Upper lobe of left lung (tissue), 6 donors: ENCODE results near the gene CAMK1D. TPM values are rescaled to one million over a fixed set of nuclear protein-coding genes. Genes with fewer than 3 reads are reported as not detected.

Source experiments
- ATAC-seq, 2 donors: fragments of 200-7000 bp; cut with Tn5 transposase; one replicate each; pipeline ENCODE4 v1.9.1; 2022; ENCODE audit warnings: mild to moderate bottlenecking in 2 of 2, moderate library complexity in 2 of 2; ENCODE audit not compliant: low FRiP score in 2 of 2
- DNase-seq, 2 donors: peaks; one replicate each; pipeline ENCODE4 v3.0.0-alpha.2; 2019 to 2020
- H3K27ac ChIP-seq, 4 donors: fragments of 200-600 bp; sonication (generic); one replicate each; pipeline ENCODE4 v1.5.1; 2016 to 2019
- H3K27me3 ChIP-seq, 4 donors: fragments of 200-600 bp; sonication (generic); one replicate each; pipeline ENCODE4 v1.5.1; 2017 to 2019
- H3K36me3 ChIP-seq, 4 donors: fragments of 200-600 bp; sonication (generic); one replicate each; pipeline ENCODE4 v1.5.1; 2016 to 2019
- H3K4me1 ChIP-seq, 4 donors: fragments of 200-600 bp; sonication (generic); one replicate each; pipeline ENCODE4 v1.5.1; 2018 to 2019
- H3K4me3 ChIP-seq, 4 donors: fragments of 200-600 bp; sonication (generic); one replicate each; pipeline ENCODE4 v1.5.1; 2017 to 2019; ENCODE audit warnings: mild to moderate bottlenecking in 2 of 4, moderate library complexity in 1 of 4
- H3K9me3 ChIP-seq, 4 donors: fragments of 200-600 bp; sonication (generic); one replicate each; pipeline ENCODE4 v1.5.1; 2018 to 2019
- CTCF ChIP-seq, 6 experiments: fragments of 450-650 bp in 4 of 6; fragments of 200-600 bp in 2 of 6; sonication (generic) in 2 of 6; IDR thresholded peaks; one replicate each; pipeline ENCODE4 v1.5.1; 2016 to 2019; ENCODE audit warnings: antibody characterized with exemption in 6 of 6
- EP300 ChIP-seq, 4 donors: sonication (generic); formaldehyde crosslinking; IDR thresholded peaks; one replicate each; pipeline ENCODE4 v1.5.1; 2017; ENCODE audit warnings: antibody characterized with exemption in 4 of 4, control low read depth in 2 of 4
- POLR2A ChIP-seq, 4 donors: fragments of 450-650 bp; IDR thresholded peaks; one replicate each; pipeline ENCODE4 v1.5.1; 2016 to 2017; ENCODE audit warnings: antibody characterized with exemption in 4 of 4, mild to moderate bottlenecking in 2 of 4
- POLR2AphosphoS5 ChIP-seq, 2 donors: sonication (generic); formaldehyde crosslinking; IDR thresholded peaks; one replicate each; pipeline ENCODE4 v1.5.1; 2017; ENCODE audit warnings: antibody characterized with exemption in 2 of 2
- WGBS, 2 donors: methylation state at CpG; one replicate each; pipeline ENCODE4 v1.1.5; 2017 to 2018; 5-methylcytosine and 5-hydroxymethylcytosine counted together
- total RNA-seq, 6 donors: library from RNA; depleted of rRNA in 4 of 6; stranded (reverse); fragments of >200 nt in 4 of 6; gene quantifications; one replicate each; pipeline versions ENCODE4 v1.1.0 to v1.2.1, GENCODE V29; 2016 to 2021
- donor health status: DM: no; HTN: no; CAD: no; lungs with moderate emphysema.
- donor health status: DM: no; HTN: yes; CAD: no; lungs with severe emphysema.

Gene CAMK1D
- total RNA-seq, 6 donors from 2014 or later, result 6.2 to 29.2 (median 19.0) TPM

- DNase-seq (no peak), ATAC-seq (no peak)
Observed at GRCh38 chr10:12471135-12471534, 121.8 kb downstream of the CAMK1D start.

GRCh38 chr10:12473491-12473890, 124.1 kb downstream of the CAMK1D start:
- H3K27me3 ChIP-seq, result no peaks in the 10 kb centered on the region
- peak in 1 of 2 donors; percentile 11 for ATAC-seq
- 91 to 93% methylated on average over 6 of the region's 6 CpGs for WGBS, 2 donors

More at GRCh38 chr10:12471135-12471534, 121.8 kb downstream of the CAMK1D start:
- H3K27ac ChIP-seq, result no peak overlapping the region
- H3K4me1 ChIP-seq, result peaks cover 0 to 4% (median 1%) of the 10 kb centered on the region in 4 donors
- H3K9me3 ChIP-seq, result no peaks in the 10 kb centered on the region
- 67% methylated on average over 3 to 5 of the region's 5 CpGs for WGBS, 2 donors
- H3K4me3 ChIP-seq, result no peak overlapping the region
- H3K27me3 ChIP-seq, result no peaks in the 10 kb centered on the region
- H3K36me3 ChIP-seq, result no peaks in the 10 kb centered on the region
- TF ChIP-seq EP300 (IDR thresholded peaks at IDR 0.05) (no peak), CTCF (IDR thresholded peaks at IDR 0.05) (no peak), POLR2A (IDR thresholded peaks at IDR 0.05) (no peak), POLR2AphosphoS5 (IDR thresholded peaks at IDR 0.05) (no peak)

GRCh38 chr10:12474727-12475412, 125.5 kb downstream of the CAMK1D start:
- H3K9me3 ChIP-seq, result no peaks in the 10 kb centered on the region
- H3K27me3 ChIP-seq, result no peaks in the 10 kb centered on the region
- peaks cover 0 to 4% (median 1%) of the 10 kb centered on the region in 4 donors for H3K4me1 ChIP-seq
- H3K36me3 ChIP-seq, result no peaks in the 10 kb centered on the region
- ATAC-seq (no peak), DNase-seq (no peak)
- H3K4me3 ChIP-seq, result no peak overlapping the region
- 91 to 95% methylated on average over 8 of the region's 8 CpGs for WGBS, 2 donors
- TF ChIP-seq CTCF (IDR thresholded peaks at IDR 0.05) (no peak), POLR2A (IDR thresholded peaks at IDR 0.05) (no peak), POLR2AphosphoS5 (IDR thresholded peaks at IDR 0.05) (no peak), EP300 (IDR thresholded peaks at IDR 0.05) (no peak)
- H3K27ac ChIP-seq, result no peak overlapping the region

More at GRCh38 chr10:12473491-12473890, 124.1 kb downstream of the CAMK1D start:
- no peak for DNase-seq
- Histone ChIP-seq H3K4me3 (no peak overlapping the region), H3K9me3 (no peaks in the 10 kb centered on the region), H3K4me1 (peaks cover 0 to 4% (median 1%) of the 10 kb centered on the region in 4 donors), H3K27ac (no peak overlapping the region), H3K36me3 (no peaks in the 10 kb centered on the region)
- TF ChIP-seq POLR2A (IDR thresholded peaks at IDR 0.05), result no peak
- no peak for TF ChIP-seq EP300 (IDR thresholded peaks at IDR 0.05)
- TF ChIP-seq POLR2AphosphoS5 (IDR thresholded peaks at IDR 0.05), result no peak
- TF ChIP-seq CTCF (IDR thresholded peaks at IDR 0.05), result no peak

- ATAC-seq, result no peak
- no peaks in the 10 kb centered on the region for H3K9me3 ChIP-seq
- no peaks in the 10 kb centered on the region for H3K36me3 ChIP-seq
- no peak overlapping the region for H3K27ac ChIP-seq
- H3K4me1 ChIP-seq, result peaks cover 0 to 4% (median 1%) of the 10 kb centered on the region in 4 donors
- TF ChIP-seq POLR2A (IDR thresholded peaks at IDR 0.05), result no peak
- TF ChIP-seq CTCF (IDR thresholded peaks at IDR 0.05), result no peak
- TF ChIP-seq POLR2AphosphoS5 (IDR thresholded peaks at IDR 0.05), result no peak
- no peak for TF ChIP-seq EP300 (IDR thresholded peaks at IDR 0.05)
- DNase-seq, result no peak
- no peaks in the 10 kb centered on the region for H3K27me3 ChIP-seq
- no peak overlapping the region for H3K4me3 ChIP-seq
- 80 to 90% methylated on average over 4 of the region's 4 CpGs for WGBS, 2 donors
Observed at GRCh38 chr10:12476656-12477055, 127.3 kb downstream of the CAMK1D start.

- WGBS, 2 donors, result 95 to 97% methylated on average over 9 to 11 of the region's 12 CpGs
- H3K4me1 ChIP-seq, result peaks cover 0 to 5% (median 0%) of the 10 kb centered on the region in 4 donors
Observed at GRCh38 chr10:12479437-12479844, 130.1 kb downstream of the CAMK1D start.

More at GRCh38 chr10:12479437-12479844, 130.1 kb downstream of the CAMK1D start:
- no peak for TF ChIP-seq EP300 (IDR thresholded peaks at IDR 0.05)
- no peak for TF ChIP-seq CTCF (IDR thresholded peaks at IDR 0.05)
- TF ChIP-seq POLR2A (IDR thresholded peaks at IDR 0.05), result no peak
- no peak for TF ChIP-seq POLR2AphosphoS5 (IDR thresholded peaks at IDR 0.05)
- no peaks in the 10 kb centered on the region for H3K27me3 ChIP-seq
- ATAC-seq (no peak), DNase-seq (no peak)
- no peaks in the 10 kb centered on the region for H3K9me3 ChIP-seq
- H3K36me3 ChIP-seq, result no peaks in the 10 kb centered on the region
- no peak overlapping the region for H3K4me3 ChIP-seq
- no peak overlapping the region for H3K27ac ChIP-seq
